Liver (tissue), 9 donors: ENCODE measurements around the gene UBR4. TPM values are rescaled to one million over a fixed set of nuclear protein-coding genes. Genes with fewer than 3 reads are reported as not detected.
A peak's percentile ranks its signal among the peaks of the same experiment; 100 is the strongest.

Experiments used
- DNase-seq: peaks from one replicate; pipeline ENCODE4 v3.0.0-alpha.2; 2017; ENCODE audit warnings: low spot score
- H3K27ac ChIP-seq, 2 donors: one replicate each; pipeline ENCODE4 v1.7.0; 2013; ENCODE audit warnings: inconsistent platforms in 2 of 2, low read length in 2 of 2, control low read depth in 1 of 2, low read depth in 1 of 2, mild to moderate bottlenecking in 1 of 2
- H3K27me3 ChIP-seq, 4 donors: one replicate each; pipeline versions ENCODE4 v1.6.1 to v1.7.0; 2013; ENCODE audit warnings: low read length in 3 of 4, inconsistent platforms in 1 of 4, mild to moderate bottlenecking in 1 of 4, moderate library complexity in 1 of 4; ENCODE audit not compliant: control insufficient read depth in 4 of 4, insufficient read depth in 4 of 4
- H3K36me3 ChIP-seq, 4 donors: one replicate each; pipeline versions ENCODE4 v1.6.1 to v1.7.0; 2013; ENCODE audit warnings: low read length in 3 of 4, mild to moderate bottlenecking in 3 of 4, low read depth in 1 of 4, moderate library complexity in 1 of 4; ENCODE audit not compliant: control insufficient read depth in 4 of 4, insufficient read depth in 3 of 4
- H3K4me1 ChIP-seq, 4 donors: one replicate each; pipeline versions ENCODE4 v1.6.1 to v1.7.0; 2013; ENCODE audit warnings: low read length in 3 of 4, mild to moderate bottlenecking in 3 of 4, moderate library complexity in 1 of 4; ENCODE audit not compliant: control insufficient read depth in 4 of 4, insufficient read depth in 4 of 4
- H3K4me3 ChIP-seq, 3 donors: one replicate each; pipeline versions ENCODE4 v1.6.1 to v1.7.0; 2013; ENCODE audit warnings: low read length in 3 of 3, control low read depth in 1 of 3, low read depth in 1 of 3, mild to moderate bottlenecking in 1 of 3
- H3K9ac ChIP-seq, 2 donors: one replicate each; pipeline ENCODE4 v1.7.0; 2013; ENCODE audit warnings: low read length in 2 of 2, mild to moderate bottlenecking in 2 of 2, moderate library complexity in 2 of 2, control low read depth in 1 of 2, low read depth in 1 of 2
- H3K9me3 ChIP-seq, 4 donors: one replicate each; pipeline versions ENCODE4 v1.6.1 to v1.7.0; 2013; ENCODE audit warnings: low read length in 3 of 4; ENCODE audit not compliant: control insufficient read depth in 4 of 4
- EGR1 ChIP-seq, 2 donors: IDR thresholded peaks; 2 replicates each; pipeline ENCODE4 v1.6.1; 2016 to 2018; ENCODE audit warnings: antibody characterized with exemption in 2 of 2, low read depth in 2 of 2
- FOXA1 ChIP-seq: IDR thresholded peaks from 2 replicates; pipeline ENCODE4 v1.6.1; 2016; ENCODE audit warnings: antibody characterized with exemption
- FOXA2 ChIP-seq: IDR thresholded peaks from 2 replicates; pipeline ENCODE4 v1.6.1; 2016; ENCODE audit warnings: antibody characterized with exemption
- GABPA ChIP-seq, 2 donors: IDR thresholded peaks in 1 of 2; conservative IDR thresholded peaks in 1 of 2; 2 replicates each; pipeline ENCODE4 v1.6.1; 2016; ENCODE audit warnings: antibody characterized with exemption in 2 of 2, mild to moderate bottlenecking in 1 of 2, moderate library complexity in 1 of 2
- HNF4A ChIP-seq, 2 donors: conservative IDR thresholded peaks; 2 replicates each; pipeline ENCODE4 v1.6.1; 2016; ENCODE audit warnings: antibody characterized with exemption in 2 of 2, mild to moderate bottlenecking in 2 of 2
- HNF4G ChIP-seq: IDR thresholded peaks from 2 replicates; pipeline ENCODE4 v1.6.1; 2016; ENCODE audit warnings: antibody characterized with exemption
- JUND ChIP-seq, 2 donors: IDR thresholded peaks; 2 replicates each; pipeline ENCODE4 v1.6.1; 2016; ENCODE audit warnings: antibody characterized with exemption in 2 of 2
- NR2F2 ChIP-seq: IDR thresholded peaks from 2 replicates; pipeline ENCODE4 v1.6.1; 2016; ENCODE audit warnings: antibody characterized with exemption
- RAD21 ChIP-seq, 2 donors: IDR thresholded peaks; 2 replicates each; pipeline ENCODE4 v1.6.1; 2016; ENCODE audit warnings: antibody characterized with exemption in 2 of 2, mild to moderate bottlenecking in 2 of 2
- RXRA ChIP-seq, 2 donors: IDR thresholded peaks; 2 replicates each; pipeline ENCODE4 v1.6.1; 2017 to 2018; ENCODE audit warnings: antibody characterized with exemption in 2 of 2, mild to moderate bottlenecking in 1 of 2
- TAF1 ChIP-seq: conservative IDR thresholded peaks from 2 replicates; pipeline ENCODE4 v1.6.1; 2016; ENCODE audit warnings: antibody characterized with exemption, mild to moderate bottlenecking
- YY1 ChIP-seq: IDR thresholded peaks from 2 replicates; pipeline ENCODE4 v1.6.1; 2016; ENCODE audit warnings: antibody characterized with exemption, mild to moderate bottlenecking
- WGBS: extraction: QIAGEN DNeasy Blood & Tissue Kit; methylation state at CpG from one replicate; pipeline ENCODE4 v1.1.7; 2013; 5-methylcytosine and 5-hydroxymethylcytosine counted together
- polyA plus RNA-seq, 2 donors: library from polyadenylated mRNA; stranded (reverse) in 1 of 2; unstranded in 1 of 2; fragments of 200-250 nt in 1 of 2; fragments of >200 nt in 1 of 2; fragmentation: Nextera tagmentation in 1 of 2; extraction: Ambion mirVana in 1 of 2; gene quantifications; one replicate each; pipeline versions ENCODE4 v1.2.1 to v1.2.3, GENCODE V29; 2013 to 2015
- total RNA-seq, 2 donors: library from RNA; depleted of rRNA; stranded (reverse); fragments of >200 nt; gene quantifications; one replicate each; pipeline ENCODE4 v1.2.3, GENCODE V29; 2014
- TF ChIP-seq, protein P1 (sequence below): IDR thresholded peaks from 2 replicates; pipeline ENCODE4 v1.6.1; 2016; ENCODE audit warnings: antibody characterized with exemption
- TF ChIP-seq, protein P2 (sequence below): IDR thresholded peaks from 2 replicates; pipeline ENCODE4 v1.6.1; 2016; ENCODE audit warnings: antibody characterized with exemption
- TF ChIP-seq, protein P3 (sequence below): IDR thresholded peaks from 2 replicates; pipeline ENCODE4 v1.6.1; 2016; ENCODE audit warnings: antibody characterized with exemption
- TF ChIP-seq, protein P4 (sequence below): fragments of 150-350 bp; IDR thresholded peaks from 2 replicates; pipeline ENCODE4 v1.5.1; 2017; ENCODE audit warnings: improper control_type of control experiment, low read depth, low read length; ENCODE audit not compliant: missing input control
- TF ChIP-seq, protein P5 (sequence below): IDR thresholded peaks from 2 replicates; pipeline ENCODE4 v1.6.1; 2016; ENCODE audit warnings: antibody characterized with exemption, mild to moderate bottlenecking
- donor health status: healthy.
- donor health status: healthy.
- donor health status: healthy.
- donor health status: healthy.
- donor health status: healthy.

UBR4 gene
- total and polyA plus RNA-seq, 4 donors = 45.4 to 156 (median 86.9) TPM

DNA sequence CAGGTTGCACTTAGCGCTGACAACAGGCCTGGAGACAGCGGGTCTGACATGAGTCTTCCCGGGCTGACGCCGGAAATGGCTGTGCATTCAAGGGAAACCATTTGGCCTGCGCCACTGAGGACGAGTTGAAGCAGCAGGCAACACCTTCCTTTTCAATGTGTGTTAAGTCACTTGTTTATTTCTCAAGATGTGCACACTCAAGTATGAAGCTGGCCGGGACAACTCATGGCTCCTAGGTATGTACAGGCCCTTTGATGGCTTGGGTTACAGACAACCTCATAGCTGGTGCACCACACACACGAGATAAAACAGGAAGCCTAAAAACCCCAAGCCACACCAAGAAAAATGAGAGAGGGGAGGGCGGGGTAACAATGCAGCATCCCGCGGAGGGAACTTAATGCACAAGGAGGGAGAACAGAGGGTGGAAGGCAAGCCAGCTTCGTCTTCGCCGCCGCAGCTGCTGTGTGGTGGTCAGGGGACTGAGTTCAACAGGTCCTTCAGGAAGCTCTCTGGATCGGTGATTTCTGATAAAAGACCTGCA, 135.6 kb downstream of the UBR4 start:
- no peak for DNase-seq
- Histone ChIP-seq H3K4me3 (no peak overlapping the region), H3K9ac (no peak overlapping the region), H3K36me3 (peaks cover 8 to 30% (median 23%) of the 10 kb centered on the region in 4 donors), H3K4me1 (peaks cover 29 to 74% (median 63%) of the 10 kb centered on the region in 4 donors), H3K27ac (peak overlapping the region; percentile 70 to 71), H3K9me3 (no peaks in the 10 kb centered on the region), H3K27me3 (no peaks in the 10 kb centered on the region)
- TF ChIP-seq, protein P1, sequence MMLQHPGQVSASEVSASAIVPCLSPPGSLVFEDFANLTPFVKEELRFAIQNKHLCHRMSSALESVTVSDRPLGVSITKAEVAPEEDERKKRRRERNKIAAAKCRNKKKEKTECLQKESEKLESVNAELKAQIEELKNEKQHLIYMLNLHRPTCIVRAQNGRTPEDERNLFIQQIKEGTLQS = no peak
- no peak for TF ChIP-seq JUND (IDR thresholded peaks at IDR 0.05)
- TF ChIP-seq HNF4G = no peak
- no peak for TF ChIP-seq YY1
- TF ChIP-seq, protein P2, sequence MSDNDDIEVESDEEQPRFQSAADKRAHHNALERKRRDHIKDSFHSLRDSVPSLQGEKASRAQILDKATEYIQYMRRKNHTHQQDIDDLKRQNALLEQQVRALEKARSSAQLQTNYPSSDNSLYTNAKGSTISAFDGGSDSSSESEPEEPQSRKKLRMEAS = no peak
- no peak for TF ChIP-seq RAD21 (IDR thresholded peaks at IDR 0.05)
- TF ChIP-seq FOXA1 = no peak
- no peak for TF ChIP-seq EGR1 (IDR thresholded peaks at IDR 0.05; ENCODE audit: low read depth in 2 of 2)
- TF ChIP-seq, protein P3, sequence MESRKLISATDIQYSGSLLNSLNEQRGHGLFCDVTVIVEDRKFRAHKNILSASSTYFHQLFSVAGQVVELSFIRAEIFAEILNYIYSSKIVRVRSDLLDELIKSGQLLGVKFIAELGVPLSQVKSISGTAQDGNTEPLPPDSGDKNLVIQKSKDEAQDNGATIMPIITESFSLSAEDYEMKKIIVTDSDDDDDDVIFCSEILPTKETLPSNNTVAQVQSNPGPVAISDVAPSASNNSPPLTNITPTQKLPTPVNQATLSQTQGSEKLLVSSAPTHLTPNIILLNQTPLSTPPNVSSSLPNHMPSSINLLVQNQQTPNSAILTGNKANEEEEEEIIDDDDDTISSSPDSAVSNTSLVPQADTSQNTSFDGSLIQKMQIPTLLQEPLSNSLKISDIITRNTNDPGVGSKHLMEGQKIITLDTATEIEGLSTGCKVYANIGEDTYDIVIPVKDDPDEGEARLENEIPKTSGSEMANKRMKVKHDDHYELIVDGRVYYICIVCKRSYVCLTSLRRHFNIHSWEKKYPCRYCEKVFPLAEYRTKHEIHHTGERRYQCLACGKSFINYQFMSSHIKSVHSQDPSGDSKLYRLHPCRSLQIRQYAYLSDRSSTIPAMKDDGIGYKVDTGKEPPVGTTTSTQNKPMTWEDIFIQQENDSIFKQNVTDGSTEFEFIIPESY = no peak
- TF ChIP-seq HNF4A (conservative IDR thresholded peaks at IDR 0.05) = no peak
- no peak for TF ChIP-seq FOXA2
- no peak for TF ChIP-seq TAF1
- no peak for TF ChIP-seq RXRA (IDR thresholded peaks at IDR 0.05)
- no peak for TF ChIP-seq NR2F2
- TF ChIP-seq, protein P4, sequence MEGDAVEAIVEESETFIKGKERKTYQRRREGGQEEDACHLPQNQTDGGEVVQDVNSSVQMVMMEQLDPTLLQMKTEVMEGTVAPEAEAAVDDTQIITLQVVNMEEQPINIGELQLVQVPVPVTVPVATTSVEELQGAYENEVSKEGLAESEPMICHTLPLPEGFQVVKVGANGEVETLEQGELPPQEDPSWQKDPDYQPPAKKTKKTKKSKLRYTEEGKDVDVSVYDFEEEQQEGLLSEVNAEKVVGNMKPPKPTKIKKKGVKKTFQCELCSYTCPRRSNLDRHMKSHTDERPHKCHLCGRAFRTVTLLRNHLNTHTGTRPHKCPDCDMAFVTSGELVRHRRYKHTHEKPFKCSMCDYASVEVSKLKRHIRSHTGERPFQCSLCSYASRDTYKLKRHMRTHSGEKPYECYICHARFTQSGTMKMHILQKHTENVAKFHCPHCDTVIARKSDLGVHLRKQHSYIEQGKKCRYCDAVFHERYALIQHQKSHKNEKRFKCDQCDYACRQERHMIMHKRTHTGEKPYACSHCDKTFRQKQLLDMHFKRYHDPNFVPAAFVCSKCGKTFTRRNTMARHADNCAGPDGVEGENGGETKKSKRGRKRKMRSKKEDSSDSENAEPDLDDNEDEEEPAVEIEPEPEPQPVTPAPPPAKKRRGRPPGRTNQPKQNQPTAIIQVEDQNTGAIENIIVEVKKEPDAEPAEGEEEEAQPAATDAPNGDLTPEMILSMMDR = no peak
- WGBS = 82% methylated on average over 17 of the region's 17 CpGs

DNA sequence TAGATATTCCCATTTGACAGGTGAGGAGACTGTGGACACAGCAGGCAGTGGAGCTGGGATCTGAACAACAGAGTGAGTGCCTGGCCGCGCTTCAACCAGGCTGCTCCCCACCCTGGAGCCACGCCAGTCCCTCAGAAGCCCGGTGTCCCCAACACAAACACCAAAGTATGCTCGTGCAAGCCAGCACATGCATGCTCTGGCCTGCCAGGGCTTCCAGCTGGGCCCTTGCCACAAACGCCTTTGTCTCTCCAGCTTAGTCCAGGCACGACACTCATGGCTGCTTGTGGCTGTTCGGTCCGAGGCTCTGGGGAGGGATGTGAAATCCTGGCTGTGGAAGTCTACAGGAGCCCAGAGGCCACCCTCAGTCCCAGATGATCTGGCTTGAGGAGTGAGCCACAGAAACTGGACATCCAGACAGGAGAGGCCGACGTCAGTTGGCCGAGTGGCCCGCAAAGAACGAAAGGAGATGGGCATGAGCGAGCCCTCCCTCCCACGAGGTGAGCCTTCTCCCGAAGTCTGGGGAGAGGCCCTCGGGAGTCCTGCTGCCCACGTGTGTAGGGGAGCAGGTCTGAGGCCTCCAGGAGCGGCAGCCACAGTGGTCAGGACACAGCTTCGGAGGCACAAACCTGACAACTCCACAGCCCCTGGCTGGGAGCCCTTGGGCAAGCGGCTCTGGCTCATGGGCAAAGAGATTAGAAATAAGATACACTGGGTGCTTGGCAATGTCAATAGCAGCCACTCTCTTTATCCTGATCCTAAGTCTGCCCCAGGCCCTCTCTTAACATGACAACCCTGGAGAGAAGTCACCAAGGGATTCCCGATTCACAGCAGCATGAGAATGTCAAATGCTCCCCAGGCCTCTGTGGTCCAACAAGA, 136.5 kb downstream of the UBR4 start:
- Histone ChIP-seq H3K27me3 (no peaks in the 10 kb centered on the region), H3K36me3 (peaks cover 8 to 27% (median 23%) of the 10 kb centered on the region in 4 donors), H3K4me1 (peaks cover 29 to 74% (median 61%) of the 10 kb centered on the region in 4 donors), H3K9ac (no peak overlapping the region), H3K27ac (peak overlapping the region; percentile 70 to 71), H3K9me3 (no peaks in the 10 kb centered on the region), H3K4me3 (no peak overlapping the region)
- whole genome bisulfite sequencing = 38% methylated on average over 23 of the region's 23 CpGs
- no peak for DNase-seq
- peak in 1 of 2 donors; percentile 38 for TF ChIP-seq RXRA (IDR thresholded peaks at IDR 0.05)
- TF ChIP-seq, protein P1 = no peak
- TF ChIP-seq, protein P2 = peak; percentile 37
- no peak for TF ChIP-seq HNF4G
- TF ChIP-seq FOXA1 = peak; percentile 65
- no peak for TF ChIP-seq TAF1
- TF ChIP-seq, protein P5, sequence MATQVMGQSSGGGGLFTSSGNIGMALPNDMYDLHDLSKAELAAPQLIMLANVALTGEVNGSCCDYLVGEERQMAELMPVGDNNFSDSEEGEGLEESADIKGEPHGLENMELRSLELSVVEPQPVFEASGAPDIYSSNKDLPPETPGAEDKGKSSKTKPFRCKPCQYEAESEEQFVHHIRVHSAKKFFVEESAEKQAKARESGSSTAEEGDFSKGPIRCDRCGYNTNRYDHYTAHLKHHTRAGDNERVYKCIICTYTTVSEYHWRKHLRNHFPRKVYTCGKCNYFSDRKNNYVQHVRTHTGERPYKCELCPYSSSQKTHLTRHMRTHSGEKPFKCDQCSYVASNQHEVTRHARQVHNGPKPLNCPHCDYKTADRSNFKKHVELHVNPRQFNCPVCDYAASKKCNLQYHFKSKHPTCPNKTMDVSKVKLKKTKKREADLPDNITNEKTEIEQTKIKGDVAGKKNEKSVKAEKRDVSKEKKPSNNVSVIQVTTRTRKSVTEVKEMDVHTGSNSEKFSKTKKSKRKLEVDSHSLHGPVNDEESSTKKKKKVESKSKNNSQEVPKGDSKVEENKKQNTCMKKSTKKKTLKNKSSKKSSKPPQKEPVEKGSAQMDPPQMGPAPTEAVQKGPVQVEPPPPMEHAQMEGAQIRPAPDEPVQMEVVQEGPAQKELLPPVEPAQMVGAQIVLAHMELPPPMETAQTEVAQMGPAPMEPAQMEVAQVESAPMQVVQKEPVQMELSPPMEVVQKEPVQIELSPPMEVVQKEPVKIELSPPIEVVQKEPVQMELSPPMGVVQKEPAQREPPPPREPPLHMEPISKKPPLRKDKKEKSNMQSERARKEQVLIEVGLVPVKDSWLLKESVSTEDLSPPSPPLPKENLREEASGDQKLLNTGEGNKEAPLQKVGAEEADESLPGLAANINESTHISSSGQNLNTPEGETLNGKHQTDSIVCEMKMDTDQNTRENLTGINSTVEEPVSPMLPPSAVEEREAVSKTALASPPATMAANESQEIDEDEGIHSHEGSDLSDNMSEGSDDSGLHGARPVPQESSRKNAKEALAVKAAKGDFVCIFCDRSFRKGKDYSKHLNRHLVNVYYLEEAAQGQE = no peak
- TF ChIP-seq, protein P3 = no peak
- TF ChIP-seq RAD21 (IDR thresholded peaks at IDR 0.05) = peak in 1 of 2 donors; percentile 19
- no peak for TF ChIP-seq YY1
- no peak for TF ChIP-seq GABPA (IDR thresholded peaks at IDR 0.05 in 1 of 2, conservative IDR thresholded peaks at IDR 0.05 in 1 of 2)
- TF ChIP-seq JUND (IDR thresholded peaks at IDR 0.05) = no peak
